ENCODE data around the gene ARHGAP11A.

DNA sequence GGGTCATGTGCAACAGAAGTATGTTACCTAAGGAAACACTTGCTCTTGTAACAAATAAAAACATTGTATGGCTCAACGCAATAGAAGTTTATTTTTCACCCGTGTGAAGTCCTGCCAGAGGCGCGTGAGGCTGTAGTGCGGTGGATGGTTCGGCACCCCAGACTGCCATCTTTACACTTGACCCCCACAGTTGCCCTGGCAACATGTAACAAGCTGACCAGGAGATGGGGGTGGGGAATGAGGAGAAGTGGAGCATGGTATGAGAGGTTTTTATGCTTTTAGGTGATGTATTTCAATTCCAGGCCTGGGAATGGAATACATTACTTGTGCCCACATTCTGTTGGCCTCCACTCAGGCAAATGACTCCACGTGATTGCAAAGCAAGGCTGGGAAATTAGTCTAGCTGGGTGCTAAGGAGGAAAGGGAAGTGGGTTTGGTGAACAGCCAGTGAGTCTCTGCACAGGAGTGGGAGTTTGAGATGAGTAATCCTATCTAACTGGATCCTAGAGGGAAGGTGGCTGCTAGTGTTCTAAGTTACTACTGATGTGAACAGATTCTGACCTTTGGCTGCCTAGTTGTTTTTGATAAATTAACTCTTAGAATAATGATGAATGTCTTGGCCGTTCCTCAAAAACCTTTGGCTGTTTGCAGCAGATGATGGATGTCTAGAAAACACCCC lies 68.7 kb downstream of the ARHGAP11A start:
- TF ChIP-seq, protein P1, sequence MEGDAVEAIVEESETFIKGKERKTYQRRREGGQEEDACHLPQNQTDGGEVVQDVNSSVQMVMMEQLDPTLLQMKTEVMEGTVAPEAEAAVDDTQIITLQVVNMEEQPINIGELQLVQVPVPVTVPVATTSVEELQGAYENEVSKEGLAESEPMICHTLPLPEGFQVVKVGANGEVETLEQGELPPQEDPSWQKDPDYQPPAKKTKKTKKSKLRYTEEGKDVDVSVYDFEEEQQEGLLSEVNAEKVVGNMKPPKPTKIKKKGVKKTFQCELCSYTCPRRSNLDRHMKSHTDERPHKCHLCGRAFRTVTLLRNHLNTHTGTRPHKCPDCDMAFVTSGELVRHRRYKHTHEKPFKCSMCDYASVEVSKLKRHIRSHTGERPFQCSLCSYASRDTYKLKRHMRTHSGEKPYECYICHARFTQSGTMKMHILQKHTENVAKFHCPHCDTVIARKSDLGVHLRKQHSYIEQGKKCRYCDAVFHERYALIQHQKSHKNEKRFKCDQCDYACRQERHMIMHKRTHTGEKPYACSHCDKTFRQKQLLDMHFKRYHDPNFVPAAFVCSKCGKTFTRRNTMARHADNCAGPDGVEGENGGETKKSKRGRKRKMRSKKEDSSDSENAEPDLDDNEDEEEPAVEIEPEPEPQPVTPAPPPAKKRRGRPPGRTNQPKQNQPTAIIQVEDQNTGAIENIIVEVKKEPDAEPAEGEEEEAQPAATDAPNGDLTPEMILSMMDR (IDR thresholded peaks at IDR 0.05) = no peak
- no peak for TF ChIP-seq POLR2A (IDR thresholded peaks at IDR 0.05)
- TF ChIP-seq POLR2AphosphoS5 (IDR thresholded peaks at IDR 0.05) = no peak

Measured in breast epithelium (tissue), 3 donors.